A549 (cell line): ENCODE data around the gene BTN2A1. TPM values are rescaled to one million over a fixed set of nuclear protein-coding genes. Genes with fewer than 3 reads are reported as not detected.
"Not testable (repeated sequence)": the region's sequence is repeated elsewhere in the genome, so short reads cannot be mapped to it uniquely, and the experiment has no call there.

Experiments
- ATAC-seq, 2 experiments: fragments of 200-7000 bp in 1 of 2; fragments of >200 bp in 1 of 2; cut with Nextera tagmentation in 1 of 2; cut with Tn5 transposase in 1 of 2; 3 replicates each; pipeline versions ENCODE4 v1.8.0 to v1.9.1; 2018 to 2020; ENCODE audit warnings: mild to moderate bottlenecking in 1 of 2, moderate library complexity in 1 of 2
- CTCF ChIA-PET: fragments of 300-600 bp; sonication (Branson Sonifier 250); formaldehyde crosslinking; extraction: SDS; loops from one replicate; lab custom pipeline; 2021; ENCODE audit warnings: antibody characterized with exemption, inconsistent platforms; lab: Yijun Ruan, JAX
- POLR2A ChIA-PET: fragments of 350-600 bp; formaldehyde crosslinking; extraction: SDS; loops from one replicate; lab custom pipeline; 2021; ENCODE audit warnings: antibody characterized with exemption, inconsistent platforms; lab: Yijun Ruan, JAX
- DNase-seq, 2 experiments: peaks; one replicate each; pipeline versions ENCODE4 v3.0.0 to v3.0.0-alpha.2; 2011 to 2016; ENCODE audit warnings: low read depth in 1 of 2, low spot score in 1 of 2
- FAIRE-seq: peaks from 2 replicates; lab custom pipeline; 2011; peaks lifted over from hg19 to GRCh38; lab: Jason Lieb, UNC
- H3K27ac ChIP-seq, 2 experiments: fragments of >200 bp; sonication (Bioruptor Twin); formaldehyde crosslinking; 3 replicates each; pipeline ENCODE4 v1.5.1; 2016 to 2017
- H3K4me1 ChIP-seq: fragments of >200 bp; sonication (Bioruptor Twin); formaldehyde crosslinking; 3 replicates; pipeline ENCODE4 v1.6.1; 2016
- H3K4me2 ChIP-seq: fragments of >200 bp; sonication (Bioruptor Twin); formaldehyde crosslinking; 3 replicates; pipeline ENCODE4 v1.6.1; 2016
- H3K4me3 ChIP-seq: fragments of >200 bp; sonication (Bioruptor Twin); formaldehyde crosslinking; 3 replicates; pipeline ENCODE4 v1.5.1; 2016
- H3K9me3 ChIP-seq: fragments of >200 bp; sonication (Bioruptor Twin); formaldehyde crosslinking; 3 replicates; pipeline ENCODE4 v1.6.1; 2016
- BHLHE40 ChIP-seq: IDR thresholded peaks from 2 replicates; pipeline ENCODE4 v1.6.1; 2012; ENCODE audit warnings: low read depth, low read length, inconsistent platforms
- CBX8 ChIP-seq: fragments of 200-600 bp; sonication (generic); IDR thresholded peaks from 2 replicates; pipeline ENCODE4 v1.6.1; 2016
- CEBPB ChIP-seq, 2 experiments: fragments of >200 bp in 1 of 2; sonication (Bioruptor Twin) in 1 of 2; formaldehyde crosslinking in 1 of 2; IDR thresholded peaks; 2 replicates each; pipeline ENCODE4 v1.6.1; 2012 to 2016
- CHD2 ChIP-seq: fragments of 150-350 bp; IDR thresholded peaks from 2 replicates; pipeline ENCODE4 v1.6.1; 2014; ENCODE audit warnings: low read length; ENCODE audit not compliant: partially characterized antibody
- E2F6 ChIP-seq: IDR thresholded peaks from 2 replicates; pipeline ENCODE4 v1.6.1; 2012; ENCODE audit warnings: low read depth, borderline replicate concordance
- EP300 ChIP-seq, 2 experiments: fragments of >200 bp; sonication (Bioruptor Twin); formaldehyde crosslinking; IDR thresholded peaks; 2 replicates in 1 of 2; 3 replicates in 1 of 2; pipeline ENCODE4 v1.6.1; 2016 to 2017
- ESRRA ChIP-seq: fragments of 150-350 bp; IDR thresholded peaks from 2 replicates; pipeline ENCODE4 v1.6.1; 2014; ENCODE audit warnings: mild to moderate bottlenecking, low read length, borderline replicate concordance
- HDAC2 ChIP-seq: fragments of 200-600 bp; sonication (generic); IDR thresholded peaks from 2 replicates; pipeline ENCODE4 v1.6.1; 2016
- HMGXB4 ChIP-seq: fragments of 250-450 bp; sonication (Bioruptor Pico); IDR thresholded peaks from 2 replicates; pipeline ENCODE4 v1.5.0; 2021; ENCODE audit warnings: mild to moderate bottlenecking, moderate library complexity, borderline replicate concordance
- HOXB5 ChIP-seq: fragments of 250-450 bp; sonication (Bioruptor Pico); IDR thresholded peaks from 2 replicates; pipeline ENCODE4 v1.5.0; 2020; ENCODE audit warnings: mild to moderate bottlenecking, moderate library complexity
- KDM1A ChIP-seq: fragments of 200-600 bp; sonication (generic); IDR thresholded peaks from 2 replicates; pipeline ENCODE4 v1.6.1; 2016; ENCODE audit warnings: low read depth, mild to moderate bottlenecking
- NFE2L2 ChIP-seq: fragments of 150-350 bp; conservative IDR thresholded peaks from 2 replicates; pipeline ENCODE4 v1.6.1; 2014; ENCODE audit warnings: low read length
- NR3C1 ChIP-seq: fragments of >200 bp; sonication (Bioruptor Twin); formaldehyde crosslinking; IDR thresholded peaks from 3 replicates; pipeline ENCODE4 v1.6.1; 2017
- POLR2A ChIP-seq: IDR thresholded peaks from 2 replicates; pipeline ENCODE4 v1.6.1; 2012; ENCODE audit warnings: mild to moderate bottlenecking, low read length
- RAD21 ChIP-seq, 2 experiments: fragments of >200 bp in 1 of 2; sonication (Bioruptor Twin) in 1 of 2; formaldehyde crosslinking in 1 of 2; IDR thresholded peaks in 1 of 2; conservative IDR thresholded peaks in 1 of 2; 2 replicates in 1 of 2; 3 replicates in 1 of 2; pipeline ENCODE4 v1.6.1; 2012 to 2018; ENCODE audit warnings: inconsistent platforms in 1 of 2
- RCOR1 ChIP-seq: fragments of 150-350 bp; IDR thresholded peaks from 2 replicates; pipeline ENCODE4 v1.6.1; 2014; ENCODE audit warnings: antibody characterized with exemption, low read length, low read depth
- RFX5 ChIP-seq: fragments of 450-650 bp; IDR thresholded peaks from 2 replicates; pipeline ENCODE4 v1.7.1; 2014; ENCODE audit warnings: antibody characterized with exemption, mild to moderate bottlenecking, moderate library complexity
- SMC3 ChIP-seq: fragments of >200 bp; sonication (Bioruptor Twin); formaldehyde crosslinking; IDR thresholded peaks from 3 replicates; pipeline ENCODE4 v1.6.1; 2018; ENCODE audit warnings: inconsistent platforms
- TP53 ChIP-seq: fragments of 250-450 bp; sonication (Bioruptor Pico); IDR thresholded peaks from 2 replicates; pipeline ENCODE4 v1.5.0; 2021; ENCODE audit warnings: mild to moderate bottlenecking, moderate library complexity
- ZC3H11A ChIP-seq: fragments of 450-650 bp; IDR thresholded peaks from 2 replicates; pipeline ENCODE4 v1.6.1; 2014; ENCODE audit warnings: antibody characterized with exemption, mild to moderate bottlenecking
- ZNF302 ChIP-seq: fragments of 250-450 bp; sonication (Bioruptor Pico); IDR thresholded peaks from 2 replicates; pipeline ENCODE4 v1.9.0; 2021; ENCODE audit warnings: inconsistent platforms, mild to moderate bottlenecking, moderate library complexity
- WGBS: methylation state at CpG from one replicate; pipeline ENCODE4 v1.1.6; 2017; ENCODE audit errors: missing lambda C conversion rate; 5-methylcytosine and 5-hydroxymethylcytosine counted together
- polyA plus RNA-seq, 4 experiments: library from polyadenylated mRNA; depleted of rRNA in 3 of 4; stranded (reverse); fragments of >200 nt; fragmentation: RNase III in 1 of 4; extraction: RNeasy Plus Mini Kit Qiagen cat#74134 plus additional on column Dnase treatment in 1 of 4; gene quantifications; 2 replicates in 3 of 4; 3 replicates in 1 of 4; pipeline ENCODE4 v1.2.3, GENCODE V29; 2011 to 2017
- TF ChIP-seq, protein P1 (sequence below): IDR thresholded peaks from 2 replicates; pipeline ENCODE4 v1.6.1; 2012

Gene BTN2A1
- polyA plus RNA-seq, 2 of the 4 experiments (the other 2 are of a cell fraction) = 20.3 to 20.7 TPM

DNA sequence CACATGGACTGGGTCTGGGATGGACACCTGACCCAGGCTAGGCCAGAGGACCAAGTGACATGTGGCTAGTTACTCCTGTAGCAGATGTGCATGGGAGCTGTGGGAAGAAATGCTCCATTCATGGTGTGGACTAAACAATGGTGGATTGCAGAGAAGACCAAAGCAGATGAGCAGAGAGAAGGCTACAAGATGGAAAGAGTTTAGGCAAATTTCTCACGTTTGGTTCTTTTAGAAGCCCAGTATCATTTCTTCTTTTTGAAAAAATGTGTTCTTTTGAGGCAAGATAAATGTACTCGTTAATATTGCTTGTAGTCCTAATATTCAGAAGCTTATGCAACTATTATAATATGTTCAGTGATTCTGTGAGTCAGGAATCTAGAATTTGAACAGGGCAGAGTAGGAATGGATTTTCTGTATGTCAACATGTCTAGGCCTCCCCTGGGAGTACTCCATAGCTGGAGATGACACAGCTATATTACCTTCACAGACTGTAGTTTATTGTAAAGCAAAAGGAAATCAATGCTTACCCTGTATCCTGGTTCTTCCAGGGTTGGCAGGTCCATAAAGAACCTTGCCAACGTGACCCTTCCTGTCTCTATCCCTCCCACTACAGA is 2.3 kb upstream of the BTN2A1 start:
- Histone ChIP-seq H3K4me2 (no peak overlapping the region), H3K4me3 (no peak overlapping the region), H3K4me1 (peaks cover 14% of the 10 kb centered on the region), H3K9me3 (no peaks in the 10 kb centered on the region), H3K27ac (no peak overlapping the region)
- no peak for TF ChIP-seq RCOR1
- no peak for TF ChIP-seq ESRRA
- no peak for TF ChIP-seq EP300 (IDR thresholded peaks at IDR 0.05)
- TF ChIP-seq TP53 = no peak
- no peak for TF ChIP-seq HDAC2
- TF ChIP-seq, protein P1, sequence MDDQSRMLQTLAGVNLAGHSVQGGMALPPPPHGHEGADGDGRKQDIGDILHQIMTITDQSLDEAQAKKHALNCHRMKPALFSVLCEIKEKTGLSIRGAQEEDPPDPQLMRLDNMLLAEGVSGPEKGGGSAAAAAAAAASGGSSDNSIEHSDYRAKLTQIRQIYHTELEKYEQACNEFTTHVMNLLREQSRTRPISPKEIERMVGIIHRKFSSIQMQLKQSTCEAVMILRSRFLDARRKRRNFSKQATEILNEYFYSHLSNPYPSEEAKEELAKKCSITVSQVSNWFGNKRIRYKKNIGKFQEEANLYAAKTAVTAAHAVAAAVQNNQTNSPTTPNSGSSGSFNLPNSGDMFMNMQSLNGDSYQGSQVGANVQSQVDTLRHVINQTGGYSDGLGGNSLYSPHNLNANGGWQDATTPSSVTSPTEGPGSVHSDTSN = no peak
- no peak for TF ChIP-seq HMGXB4 (CRISPR knock-in tag)
- TF ChIP-seq NFE2L2 = no peak
- TF ChIP-seq BHLHE40 = no peak
- no peak for TF ChIP-seq RAD21 (conservative IDR thresholded peaks at IDR 0.05 in 1 of 2, IDR thresholded peaks at IDR 0.05 in 1 of 2)
- TF ChIP-seq CEBPB (IDR thresholded peaks at IDR 0.05) = no peak
- TF ChIP-seq SMC3 = no peak
- TF ChIP-seq CHD2 = no peak
- no peak for TF ChIP-seq RFX5
- DNase-seq (no peak), FAIRE-seq (no peak), ATAC-seq (no peak)
- 64% methylated on average over 3 of the region's 3 CpGs for WGBS
- CTCF ChIA-PET = interaction anchor here (1.1 to 1.6 kb wide), 3 partner anchors 9 to 114 kb away, joined by 3 to 8 read pairs (median 3); no protein-coding TSS in a partner anchor
- POLR2A ChIA-PET = interaction anchor here (1.0 kb wide), 1 partner anchor 9 kb away, joined by 3 read pairs; no protein-coding TSS in a partner anchor

DNA sequence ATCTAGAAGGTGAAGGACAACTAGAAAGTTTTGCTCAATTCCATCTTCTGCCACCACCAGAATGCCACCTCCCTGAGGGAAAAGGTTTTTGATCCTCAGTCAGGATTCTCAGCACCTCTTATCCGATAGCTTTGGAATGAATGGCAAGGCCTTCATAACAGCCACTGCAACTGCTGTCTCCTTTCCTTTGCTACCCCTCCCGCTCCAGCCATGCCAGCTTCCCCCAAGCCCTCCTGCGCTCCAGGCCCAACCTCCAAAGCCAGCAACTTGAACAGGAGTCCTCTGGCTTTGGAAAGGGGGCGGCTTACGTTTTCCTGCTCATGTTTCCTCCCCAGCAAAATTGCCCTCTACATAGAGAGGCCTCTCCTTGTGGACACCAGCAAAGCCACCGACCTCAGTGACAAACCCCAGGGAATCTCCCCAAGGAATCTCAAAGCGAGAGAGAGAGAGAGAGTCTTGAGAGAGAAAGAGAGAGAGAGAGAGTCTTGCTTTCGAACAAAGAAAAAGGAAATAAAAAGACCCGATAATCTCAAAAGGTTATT is 420 bp upstream of the BTN2A1 start:
- FAIRE-seq = no peak
- ATAC-seq = peak; percentile 73 to 78
- DNase-seq = peak in 1 of 2 experiments; percentile 10
- Histone ChIP-seq H3K4me3 (peak overlapping the region; percentile 99), H3K27ac (peak overlapping the region; percentile 100), H3K4me1 (peaks cover 14% of the 10 kb centered on the region), H3K4me2 (peak overlapping the region; percentile 84), H3K9me3 (no peaks in the 10 kb centered on the region)
- WGBS = 26% methylated on average over 9 of the region's 9 CpGs
- TF ChIP-seq ZNF302 (no peak), KDM1A (no peak), NR3C1 (no peak)
- ChIA-PET POLR2A (no interaction called here), CTCF (interaction anchor here (0.7 kb wide), 1 partner anchor 14 kb away, joined by 4 read pairs; no protein-coding TSS in a partner anchor)

DNA sequence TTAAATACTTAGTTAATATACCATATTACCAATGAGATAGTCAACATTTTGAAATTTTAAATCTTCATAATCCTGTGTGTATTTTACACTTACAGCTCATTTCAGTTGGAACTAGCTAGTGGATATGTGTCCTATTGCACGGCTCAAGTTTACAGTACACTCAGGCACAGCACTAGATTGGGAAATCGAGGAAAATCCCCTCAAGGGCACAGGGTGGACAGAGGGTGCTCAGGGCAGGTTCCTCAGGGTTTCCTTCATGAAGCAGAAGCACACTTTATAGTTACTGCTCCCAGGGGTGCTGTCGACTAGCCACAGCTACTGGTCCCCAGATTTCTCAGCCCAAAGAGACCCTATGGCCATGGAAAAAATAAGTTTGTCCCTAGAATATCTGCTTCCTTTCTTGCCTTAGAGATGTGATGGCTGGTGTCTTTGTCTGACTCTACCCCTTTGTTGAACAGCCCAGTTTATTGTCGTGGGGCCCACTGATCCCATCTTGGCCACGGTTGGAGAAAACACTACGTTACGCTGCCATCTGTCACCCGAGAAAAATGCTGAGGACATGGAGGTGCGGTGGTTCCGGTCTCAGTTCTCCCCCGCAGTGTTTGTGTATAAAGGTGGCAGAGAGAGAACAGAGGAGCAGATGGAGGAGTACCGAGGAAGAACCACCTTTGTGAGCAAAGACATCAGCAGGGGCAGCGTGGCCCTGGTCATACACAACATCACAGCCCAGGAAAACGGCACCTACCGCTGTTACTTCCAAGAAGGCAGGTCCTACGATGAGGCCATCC is 1.5 kb downstream of the BTN2A1 start:
- Histone ChIP-seq H3K27ac (no peak overlapping the region), H3K4me3 (peak overlapping the region; percentile 99; the same call in 2 of the 3 replicates), H3K9me3 (no peaks in the 10 kb centered on the region), H3K4me1 (peaks cover 14% of the 10 kb centered on the region), H3K4me2 (peak overlapping the region; percentile 84)
- WGBS = 91% methylated on average over 16 of the region's 16 CpGs
- ATAC-seq (no peak), FAIRE-seq (no peak), DNase-seq (no peak)
- ChIA-PET CTCF (no interaction called here), POLR2A (no interaction called here)
- TF ChIP-seq HDAC2 (no peak), E2F6 (no peak), ZNF302 (no peak), CBX8 (no peak), ZC3H11A (no peak), POLR2A (no peak), HOXB5 (CRISPR knock-in tag) (no peak)

DNA sequence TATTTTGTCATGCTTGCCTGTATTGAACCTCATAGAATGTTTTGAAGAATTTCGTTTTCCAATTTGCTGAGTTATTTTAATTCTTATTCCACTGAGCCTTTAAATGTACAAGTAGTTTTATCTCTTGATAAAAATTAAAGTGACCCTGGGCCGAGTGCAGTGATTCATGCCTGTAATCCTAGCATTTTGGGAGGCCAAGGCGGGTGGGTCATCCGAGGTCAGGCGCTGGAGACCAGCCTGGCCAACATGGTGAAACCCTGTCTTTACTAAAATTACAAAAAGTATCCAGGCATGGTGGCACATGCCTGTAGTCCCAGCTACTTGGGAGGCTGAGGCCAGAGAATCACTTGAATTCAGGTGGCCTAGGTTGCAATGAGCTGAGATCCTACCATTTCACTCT is 3.6 kb downstream of the BTN2A1 start:
- POLR2A ChIA-PET, DNase-seq, H3K4me3 ChIP-seq, FAIRE-seq, ATAC-seq, H3K9me3 ChIP-seq, H3K4me2 ChIP-seq, H3K27ac ChIP-seq: not testable (repeated sequence)
- CTCF ChIA-PET = interaction anchor here (2.3 kb wide), 1 partner anchor 120 kb away, joined by 8 read pairs; no protein-coding TSS in a partner anchor
- 83% methylated on average over 5 of the region's 5 CpGs for WGBS
- H3K4me1 ChIP-seq = peaks cover 14% of the 10 kb centered on the region
